Activated naive CD8-positive, alpha-beta T cell treated with anti-CD3 and anti-CD28 coated beads, Interleukin-2, amount 50 U/mL, for 24 hours (primary cell): ENCODE measurements around the gene FAM25A.
"Not testable (repeated sequence)": the region's sequence is repeated elsewhere in the genome, so short reads cannot be mapped to it uniquely, and the experiment has no call there.

Experiments
- ATAC-seq: fragments of 150-1000 bp; cut with Tn5 transposase; one replicate; pipeline ENCODE4 v1.10.0; 2021
- DNase-seq: peaks from one replicate; pipeline ENCODE4 v3.0.0; 2021
- H3K27ac Mint-ChIP-seq: one replicate; pipeline ENCODE4 v1.8.0; 2021; ENCODE audit warnings: mild to moderate bottlenecking, mixed read lengths
- H3K27me3 Mint-ChIP-seq: one replicate; pipeline ENCODE4 v1.8.0; 2021; ENCODE audit warnings: mixed read lengths
- H3K36me3 Mint-ChIP-seq: one replicate; pipeline ENCODE4 v1.8.0; 2021; ENCODE audit warnings: low read depth, mixed read lengths
- H3K4me1 Mint-ChIP-seq: one replicate; pipeline ENCODE4 v1.8.0; 2021; ENCODE audit warnings: mixed read lengths
- H3K4me3 Mint-ChIP-seq: one replicate; pipeline ENCODE4 v1.8.0; 2021; ENCODE audit warnings: mild to moderate bottlenecking, moderate library complexity, mixed read lengths
- H3K9me3 Mint-ChIP-seq: one replicate; pipeline ENCODE4 v1.8.0; 2021; ENCODE audit warnings: mixed read lengths

Gene FAM25A

DNA sequence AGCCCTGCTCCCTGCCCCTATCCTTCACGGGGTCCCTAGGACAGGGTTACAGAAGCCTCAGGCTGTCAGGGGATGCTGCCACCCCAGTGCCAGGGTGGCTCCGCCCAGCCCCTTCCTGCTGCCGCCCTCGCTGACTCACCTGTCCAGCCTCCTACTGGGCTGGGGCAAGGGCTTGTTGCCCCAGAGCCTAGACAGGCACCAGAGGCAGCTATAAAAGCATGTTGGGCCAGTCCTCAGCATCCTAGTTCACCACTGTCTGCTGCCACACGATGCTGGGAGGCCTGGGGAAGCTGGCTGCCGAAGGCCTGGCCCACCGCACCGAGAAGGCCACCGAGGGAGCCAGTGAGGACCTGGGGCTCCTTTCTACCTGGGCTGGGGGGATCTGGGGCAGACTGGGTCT is at the start of gene FAM25A:
TSS of gene FAM25A (plus strand) at position 239 of the 400 bp plus-strand sequence. CDS start at position 270, 31 bp downstream.
- DNase-seq, H3K36me3 Mint-ChIP-seq, H3K4me3 Mint-ChIP-seq, ATAC-seq, H3K4me1 Mint-ChIP-seq, H3K9me3 Mint-ChIP-seq, H3K27me3 Mint-ChIP-seq, H3K27ac Mint-ChIP-seq: not testable (repeated sequence)

DNA sequence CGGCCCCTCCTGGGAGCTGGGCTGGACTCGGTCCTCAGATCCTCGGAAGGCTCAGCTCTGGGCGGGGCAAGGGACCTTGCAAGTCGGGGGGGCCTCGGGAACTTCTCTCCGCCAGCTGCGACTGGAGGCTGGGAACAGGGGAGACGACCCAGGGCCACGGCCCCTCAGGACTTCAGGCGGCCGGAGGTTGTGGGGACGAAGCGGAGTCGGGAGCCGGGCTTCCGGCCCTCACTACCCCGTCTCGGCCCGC is 49.2 kb upstream of the FAM25A start:
- Mint-ChIP-seq H3K4me1 (peaks cover 28% of the 10 kb centered on the region), H3K36me3 (no peaks in the 10 kb centered on the region), H3K27ac (peak overlapping the region; percentile 54), H3K4me3 (peak overlapping the region; percentile 73), H3K27me3 (peaks cover 11% of the 10 kb centered on the region), H3K9me3 (no peaks in the 10 kb centered on the region)
- no peak for DNase-seq
- ATAC-seq, result no peak

DNA sequence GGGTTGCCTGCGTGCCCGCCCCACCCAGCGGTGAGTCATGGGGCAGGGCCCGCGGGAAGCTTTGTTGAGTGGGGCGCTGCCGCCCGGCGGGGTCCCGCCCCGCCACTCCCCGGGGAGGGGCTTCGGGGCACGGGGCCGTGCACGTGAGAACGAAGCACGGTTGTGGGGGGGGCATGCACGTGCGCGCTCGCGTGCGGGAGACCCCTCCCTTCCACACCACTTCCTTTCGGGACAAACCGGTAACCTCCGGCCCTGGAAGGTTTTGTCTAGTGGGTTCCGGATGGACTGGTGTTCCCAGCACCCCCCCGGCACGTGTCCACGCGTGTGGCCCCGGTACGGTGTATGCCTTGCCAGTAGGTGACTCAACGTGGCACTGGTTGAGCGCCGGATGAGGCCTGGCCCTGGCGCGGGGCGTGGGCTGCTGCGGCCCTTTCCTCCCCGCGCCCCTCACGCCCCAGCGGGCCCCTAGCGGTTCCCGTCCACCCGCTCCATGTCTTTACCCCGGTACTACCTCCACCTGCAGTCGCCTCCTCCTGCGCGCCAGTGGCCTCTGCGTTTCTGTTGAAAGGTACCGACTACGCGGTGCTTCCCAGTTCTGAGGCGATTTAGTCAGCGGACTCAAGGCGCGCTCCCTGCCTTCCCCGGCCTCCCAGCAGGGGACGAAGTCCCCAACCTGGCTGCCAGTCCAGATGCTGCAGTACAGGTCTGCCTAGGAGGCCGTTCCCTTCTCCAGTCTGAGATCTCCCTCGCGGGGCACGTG is 48.7 kb upstream of the FAM25A start:
- H3K4me1 Mint-ChIP-seq, result peaks cover 23% of the 10 kb centered on the region
- DNase-seq, result peak; percentile 83
- H3K4me3 Mint-ChIP-seq, result peak overlapping the region; percentile 69
- no peaks in the 10 kb centered on the region for H3K9me3 Mint-ChIP-seq
- peak overlapping the region; percentile 77 for H3K27ac Mint-ChIP-seq
- no peaks in the 10 kb centered on the region for H3K36me3 Mint-ChIP-seq
- peaks cover 11% of the 10 kb centered on the region for H3K27me3 Mint-ChIP-seq
- ATAC-seq, result peak; percentile 75

DNA sequence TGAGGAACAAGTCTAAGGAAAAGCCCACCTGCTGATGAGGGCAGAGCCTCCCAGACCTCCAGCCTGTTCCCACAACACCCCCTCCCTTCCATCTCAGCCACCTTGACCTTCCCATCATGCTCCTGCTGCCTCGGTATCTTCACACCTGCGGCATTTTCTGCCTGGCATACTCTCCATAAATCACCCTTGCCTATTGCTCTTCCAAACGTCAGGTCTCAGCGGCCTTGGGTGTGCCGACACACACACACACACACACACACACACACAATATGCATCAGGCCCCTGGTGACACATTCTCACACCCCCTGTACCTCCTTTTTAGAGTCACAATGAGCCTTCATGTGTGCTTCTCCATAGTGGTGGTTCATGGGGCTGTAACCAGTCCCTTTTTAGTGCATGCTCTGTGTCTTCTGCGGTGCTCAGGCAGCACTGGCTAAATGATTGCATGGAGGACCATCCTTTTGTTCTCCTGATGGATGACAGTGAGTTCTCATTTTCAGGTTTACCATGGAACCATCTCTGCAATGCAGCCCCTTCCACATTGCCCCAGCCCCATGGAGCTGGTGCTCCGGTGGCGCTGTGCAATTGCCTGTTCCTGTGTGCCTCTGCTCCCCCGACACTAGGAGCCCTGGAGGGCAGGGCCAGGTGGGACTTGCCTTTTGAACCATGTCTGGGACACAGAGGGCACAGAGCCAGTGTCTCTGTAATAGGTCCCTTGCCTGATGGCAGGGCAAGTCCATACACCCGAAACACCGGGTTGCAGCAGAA is 47.3 kb upstream of the FAM25A start:
- peak overlapping the region; percentile 24 for H3K4me3 Mint-ChIP-seq
- ATAC-seq (no peak), DNase-seq (no peak)
- H3K36me3 Mint-ChIP-seq, result no peaks in the 10 kb centered on the region
- H3K9me3 Mint-ChIP-seq, result no peaks in the 10 kb centered on the region
- H3K4me1 Mint-ChIP-seq, result peaks cover 17% of the 10 kb centered on the region
- no peak overlapping the region for H3K27ac Mint-ChIP-seq
- H3K27me3 Mint-ChIP-seq, result peaks cover 12% of the 10 kb centered on the region

DNA sequence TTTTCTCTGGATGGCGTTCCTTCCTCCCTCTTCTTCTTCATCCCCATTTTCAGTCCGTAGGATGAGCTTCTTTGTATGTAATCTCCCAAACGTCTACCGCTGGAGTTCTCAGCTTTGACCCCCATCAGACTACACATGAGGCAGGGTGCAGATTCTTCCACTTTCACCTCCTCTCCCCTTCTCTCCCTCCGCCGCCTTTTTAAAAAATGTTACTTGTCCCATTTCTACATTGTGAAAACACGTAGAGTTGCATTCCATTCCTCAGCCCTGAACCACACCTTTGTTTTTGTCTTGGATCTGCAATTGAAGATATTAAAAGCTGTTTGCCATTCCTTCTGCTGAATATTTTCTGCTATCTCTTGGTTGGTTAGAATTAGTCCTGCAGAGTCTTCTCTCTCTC is 45.6 kb upstream of the FAM25A start:
- peaks cover 11% of the 10 kb centered on the region for H3K4me1 Mint-ChIP-seq
- no peak for DNase-seq
- no peak for ATAC-seq
- H3K9me3 Mint-ChIP-seq, result no peaks in the 10 kb centered on the region
- no peak overlapping the region for H3K27ac Mint-ChIP-seq
- H3K27me3 Mint-ChIP-seq, result peaks cover 6% of the 10 kb centered on the region
- H3K36me3 Mint-ChIP-seq, result no peaks in the 10 kb centered on the region
- H3K4me3 Mint-ChIP-seq, result no peak overlapping the region

DNA sequence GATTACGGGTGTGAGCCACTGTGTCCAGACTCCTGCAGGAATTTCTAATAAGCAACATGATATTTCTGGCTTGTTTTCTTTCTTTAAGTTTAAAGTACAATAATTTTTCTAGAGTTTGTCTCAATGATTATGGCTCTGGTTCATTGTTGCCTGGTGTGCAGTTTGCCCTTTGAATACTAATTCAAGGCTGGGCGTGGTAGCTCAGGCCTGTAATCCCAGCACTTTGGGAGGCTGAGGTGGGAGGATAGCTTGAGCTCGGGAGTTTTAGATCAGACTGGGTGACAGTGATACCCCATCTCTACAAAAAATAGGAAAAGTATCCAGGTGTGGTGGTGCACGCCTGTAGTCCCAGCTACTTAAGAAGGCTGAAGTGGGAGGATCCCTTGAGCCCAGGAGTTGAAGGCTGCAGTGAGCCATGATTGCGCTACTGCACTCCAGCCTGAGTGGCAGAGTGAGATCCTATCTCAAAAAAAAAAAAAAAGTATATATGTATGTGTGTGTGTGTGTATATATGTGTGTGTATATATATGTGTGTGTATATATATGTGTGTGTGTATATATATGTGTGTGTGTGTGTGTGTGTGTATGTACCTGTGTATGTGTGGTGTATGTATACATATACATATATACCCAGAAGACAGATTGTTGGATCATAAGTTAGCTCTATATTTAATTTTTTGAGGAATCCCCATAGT is 43.6 kb upstream of the FAM25A start:
- no peaks in the 10 kb centered on the region for H3K9me3 Mint-ChIP-seq
- no peak overlapping the region for H3K27ac Mint-ChIP-seq
- DNase-seq (no peak), ATAC-seq (no peak)
- peaks cover 6% of the 10 kb centered on the region for H3K27me3 Mint-ChIP-seq
- peaks cover 5% of the 10 kb centered on the region for H3K4me1 Mint-ChIP-seq
- H3K4me3 Mint-ChIP-seq, result no peak overlapping the region
- no peaks in the 10 kb centered on the region for H3K36me3 Mint-ChIP-seq

DNA sequence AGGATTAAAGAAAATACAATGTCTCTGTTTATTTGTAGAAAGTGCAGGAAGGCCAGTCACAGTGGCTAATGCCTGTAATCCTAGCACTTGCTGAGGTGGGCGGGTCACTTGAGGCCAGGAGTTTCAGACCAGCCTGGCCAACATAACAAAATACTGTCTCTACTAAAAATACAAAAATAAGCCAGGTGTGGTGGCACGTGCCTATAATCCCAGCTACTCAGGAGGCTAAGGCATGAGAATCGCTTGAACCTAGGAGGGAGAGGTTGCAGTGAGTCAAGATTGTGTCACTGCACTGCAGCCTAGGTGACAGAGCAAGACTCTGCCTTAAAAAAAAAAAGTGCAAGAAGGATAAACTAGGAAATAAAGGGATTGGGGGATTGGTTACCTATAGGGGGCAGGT is 41.6 kb upstream of the FAM25A start:
- ATAC-seq, result not testable (repeated sequence)

DNA sequence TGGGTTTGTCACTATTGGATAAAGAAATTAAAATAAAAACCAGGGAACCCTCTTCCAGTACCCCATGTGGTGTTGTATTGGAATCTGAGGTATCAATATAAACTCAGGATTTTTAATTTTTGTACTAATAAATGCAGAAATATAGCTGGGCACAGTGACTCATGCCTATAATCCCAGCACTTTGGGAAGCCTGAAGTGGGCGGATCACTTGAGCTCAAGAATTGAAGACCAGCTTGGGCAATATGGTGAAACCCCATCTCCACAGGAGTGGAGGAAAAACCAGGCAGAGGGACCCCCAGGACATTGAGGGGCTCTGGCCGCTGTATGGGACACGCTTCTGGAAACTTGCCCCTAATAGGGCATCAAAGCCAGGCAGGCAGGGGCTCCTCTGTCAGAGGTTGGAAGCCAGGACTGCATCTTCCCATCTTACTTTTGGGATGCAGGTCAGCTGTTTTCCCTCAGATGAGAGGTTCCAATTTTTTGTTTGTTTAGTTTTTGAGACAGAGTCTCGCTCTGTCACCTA is 40.7 kb upstream of the FAM25A start:
- H3K4me3 Mint-ChIP-seq, result no peak overlapping the region

More for the DNA sequence above, 41.6 kb upstream of the FAM25A start:
- not testable (repeated sequence) for H3K27ac Mint-ChIP-seq, DNase-seq, H3K4me1 Mint-ChIP-seq, H3K36me3 Mint-ChIP-seq, H3K27me3 Mint-ChIP-seq, H3K9me3 Mint-ChIP-seq, H3K4me3 Mint-ChIP-seq

DNA sequence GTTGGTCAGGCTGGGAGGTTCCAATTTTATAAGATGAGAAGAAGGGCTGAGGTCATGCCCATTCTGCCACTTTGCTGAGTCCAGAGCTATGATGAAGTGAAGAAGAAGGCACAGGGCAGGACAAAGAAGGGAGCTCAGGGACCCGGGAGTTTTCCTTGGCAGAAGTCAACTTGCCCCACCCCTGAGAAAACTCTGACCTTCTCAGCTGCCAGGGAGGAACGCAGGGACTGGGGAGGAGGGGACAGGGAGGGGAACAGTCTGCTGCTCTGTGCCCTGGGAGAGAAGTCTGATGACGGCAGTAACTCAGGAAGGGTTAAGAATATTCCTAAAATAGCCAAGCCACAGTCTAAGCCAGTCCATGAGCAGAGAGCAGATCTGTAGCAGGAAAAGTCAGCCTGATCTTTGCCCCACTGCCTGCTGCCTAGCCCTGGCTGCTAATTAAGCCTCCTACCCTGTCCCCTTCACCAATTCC is 40.1 kb upstream of the FAM25A start:
- H3K9me3 Mint-ChIP-seq, result no peaks in the 10 kb centered on the region
- no peak for ATAC-seq
- H3K36me3 Mint-ChIP-seq, result no peaks in the 10 kb centered on the region
- H3K4me3 Mint-ChIP-seq, result no peak overlapping the region
- H3K27ac Mint-ChIP-seq, result no peak overlapping the region
- DNase-seq, result no peak
- no peaks in the 10 kb centered on the region for H3K4me1 Mint-ChIP-seq
- peaks cover 2% of the 10 kb centered on the region for H3K27me3 Mint-ChIP-seq

More for the DNA sequence above, 40.7 kb upstream of the FAM25A start:
- no peaks in the 10 kb centered on the region for H3K4me1 Mint-ChIP-seq
- no peaks in the 10 kb centered on the region for H3K9me3 Mint-ChIP-seq
- peaks cover 2% of the 10 kb centered on the region for H3K27me3 Mint-ChIP-seq
- DNase-seq (no peak), ATAC-seq (no peak)
- no peaks in the 10 kb centered on the region for H3K36me3 Mint-ChIP-seq
- H3K27ac Mint-ChIP-seq, result no peak overlapping the region

DNA sequence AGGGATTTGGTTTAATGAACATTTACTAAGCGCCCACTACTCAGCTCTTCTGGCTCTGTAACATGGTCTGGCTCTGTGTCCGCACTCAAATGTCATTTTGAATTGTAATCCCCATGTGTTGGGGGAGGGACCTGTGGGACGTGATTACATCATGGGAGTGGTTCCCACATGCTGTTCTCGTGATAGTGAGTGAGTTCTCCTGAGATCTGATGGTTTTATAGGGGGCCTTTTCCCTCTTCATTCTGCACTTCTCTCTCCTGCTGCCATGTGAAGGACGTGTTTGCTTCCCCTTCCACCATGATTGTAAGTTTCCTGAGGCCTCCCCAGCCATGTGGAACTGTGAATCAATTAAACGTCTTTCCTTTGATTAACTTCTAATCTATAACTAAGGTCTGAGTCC is 39.1 kb upstream of the FAM25A start:
- H3K4me1 Mint-ChIP-seq, H3K27ac Mint-ChIP-seq, ATAC-seq, H3K9me3 Mint-ChIP-seq, H3K36me3 Mint-ChIP-seq, H3K27me3 Mint-ChIP-seq, DNase-seq, H3K4me3 Mint-ChIP-seq: not testable (repeated sequence)

DNA sequence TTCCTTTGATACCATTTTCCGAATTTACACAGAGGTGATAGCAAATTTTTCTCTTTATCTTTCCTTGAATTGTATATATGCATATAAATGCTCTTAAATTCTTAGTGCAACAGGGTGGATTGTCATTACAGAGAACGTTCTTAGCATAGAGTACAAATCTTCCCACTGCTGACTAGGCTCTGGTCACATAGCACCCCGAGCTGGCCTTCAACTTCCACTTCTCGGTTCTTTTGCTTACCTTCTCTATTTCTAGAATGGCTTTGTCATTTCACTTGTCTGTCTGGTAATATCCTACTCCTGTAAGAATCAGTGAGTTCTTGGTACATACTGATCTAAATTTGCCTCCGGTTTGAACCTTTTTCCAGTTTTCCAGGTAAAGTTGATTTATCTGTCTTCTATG is 38.4 kb upstream of the FAM25A start:
- peaks cover 2% of the 10 kb centered on the region for H3K27me3 Mint-ChIP-seq
- no peaks in the 10 kb centered on the region for H3K4me1 Mint-ChIP-seq
- H3K4me3 Mint-ChIP-seq, result no peak overlapping the region
- H3K27ac Mint-ChIP-seq, result no peak overlapping the region
- no peak for DNase-seq
- no peaks in the 10 kb centered on the region for H3K36me3 Mint-ChIP-seq
- H3K9me3 Mint-ChIP-seq, result no peaks in the 10 kb centered on the region
- no peak for ATAC-seq

DNA sequence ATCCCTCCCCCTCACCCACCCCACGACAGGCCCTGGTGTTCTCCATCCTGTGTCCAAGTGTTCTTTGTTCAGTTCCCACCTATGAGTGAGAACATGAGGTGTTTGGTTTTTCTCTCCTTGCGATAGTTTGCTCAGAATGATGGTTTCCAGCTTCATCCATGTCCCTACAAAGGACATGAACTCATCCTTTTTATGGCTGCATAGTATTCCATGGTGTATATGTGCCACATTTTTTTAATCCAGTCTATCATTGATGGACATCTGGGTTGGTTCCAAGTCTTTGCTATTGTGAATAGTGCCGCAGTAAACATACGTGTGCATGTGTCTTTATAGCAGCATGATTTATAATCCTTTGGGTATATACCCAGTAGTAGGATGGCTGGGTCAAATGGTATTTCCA is 35.6 kb upstream of the FAM25A start:
- not testable (repeated sequence) for H3K9me3 Mint-ChIP-seq, ATAC-seq, H3K36me3 Mint-ChIP-seq, H3K4me1 Mint-ChIP-seq, H3K27ac Mint-ChIP-seq, H3K4me3 Mint-ChIP-seq, H3K27me3 Mint-ChIP-seq, DNase-seq

DNA sequence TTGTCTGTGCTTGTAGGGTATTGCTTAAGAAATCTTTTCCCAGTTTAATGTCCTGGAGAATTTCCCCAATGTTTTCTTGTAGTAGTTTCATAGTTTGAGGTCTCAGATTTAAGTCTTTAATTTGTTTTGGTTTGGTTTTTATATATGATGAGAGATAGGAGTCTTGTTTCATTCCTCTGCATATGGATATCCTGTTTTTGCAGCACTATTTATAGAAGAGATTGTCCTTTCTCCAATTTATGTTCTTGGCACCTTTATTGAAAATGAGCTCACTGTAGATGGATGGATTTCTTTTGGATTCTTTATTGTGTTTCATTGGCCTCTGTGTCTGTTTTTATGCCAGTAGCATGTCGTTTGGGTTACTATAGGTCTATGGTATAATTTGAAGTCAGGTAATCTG is 31.6 kb upstream of the FAM25A start:
- no peaks in the 10 kb centered on the region for H3K36me3 Mint-ChIP-seq
- no peak for ATAC-seq
- H3K27me3 Mint-ChIP-seq, result peaks cover 12% of the 10 kb centered on the region
- DNase-seq, result no peak
- H3K4me1 Mint-ChIP-seq, result no peaks in the 10 kb centered on the region
- no peak overlapping the region for H3K4me3 Mint-ChIP-seq
- no peak overlapping the region for H3K27ac Mint-ChIP-seq
- H3K9me3 Mint-ChIP-seq, result no peaks in the 10 kb centered on the region

DNA sequence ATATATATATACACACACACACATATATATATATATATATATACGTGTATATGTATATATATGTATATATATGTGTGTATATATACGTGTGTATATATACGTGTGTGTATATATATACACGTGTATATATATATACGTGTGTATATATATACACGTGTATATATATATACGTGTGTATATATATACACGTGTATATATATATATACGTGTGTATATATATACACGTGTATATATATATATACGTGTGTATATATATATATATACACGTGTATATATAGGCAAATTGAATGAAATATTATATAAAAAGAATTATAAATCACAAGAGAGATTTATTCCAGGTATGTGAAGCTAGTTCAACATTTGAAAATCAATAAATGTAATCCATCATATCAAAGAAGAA is 28.7 kb upstream of the FAM25A start:
- not testable (repeated sequence) for H3K4me3 Mint-ChIP-seq, H3K4me1 Mint-ChIP-seq, H3K27ac Mint-ChIP-seq

DNA sequence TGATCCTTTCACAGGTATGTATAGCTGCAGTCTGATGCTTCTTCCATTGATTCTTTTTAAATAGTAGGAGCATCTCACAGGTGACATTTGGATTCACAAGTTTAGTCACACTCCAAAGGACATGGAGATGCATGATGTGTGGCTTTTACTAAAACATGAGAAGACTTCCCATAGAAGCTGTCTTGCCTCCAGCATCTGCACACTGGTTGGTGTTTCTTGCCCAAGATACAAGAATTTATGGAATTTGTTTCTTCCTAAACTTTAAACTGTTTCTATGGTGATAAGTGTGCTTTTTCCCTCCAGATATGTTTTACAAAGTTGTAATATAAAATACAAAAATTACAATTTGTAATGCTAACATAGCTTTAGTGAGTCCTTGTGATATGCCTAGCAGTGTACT is 27.6 kb upstream of the FAM25A start:
- DNase-seq (no peak), ATAC-seq (no peak)
- no peaks in the 10 kb centered on the region for H3K9me3 Mint-ChIP-seq
- no peak overlapping the region for H3K4me3 Mint-ChIP-seq
- no peaks in the 10 kb centered on the region for H3K36me3 Mint-ChIP-seq
- H3K4me1 Mint-ChIP-seq, result no peaks in the 10 kb centered on the region
- peaks cover 12% of the 10 kb centered on the region for H3K27me3 Mint-ChIP-seq
- H3K27ac Mint-ChIP-seq, result no peak overlapping the region

More for the DNA sequence above, 28.7 kb upstream of the FAM25A start:
- not testable (repeated sequence) for DNase-seq, ATAC-seq, H3K36me3 Mint-ChIP-seq, H3K9me3 Mint-ChIP-seq
- H3K27me3 Mint-ChIP-seq, result peaks cover 12% of the 10 kb centered on the region
